Measurements from ENCODE around the gene CYP24A1.

- TF ChIP-seq EP300 (IDR thresholded peaks at IDR 0.05) (no peak), POLR2A (IDR thresholded peaks at IDR 0.05) (no peak)
Measured at GRCh38 chr20:54205450-54205849, 31.7 kb upstream of the CYP24A1 start.

All from gastroesophageal sphincter (tissue), 2 donors.